T-helper 17 cell (primary cell): ENCODE results near the gene CHRM3. TPM values are rescaled to one million over a fixed set of nuclear protein-coding genes. Genes with fewer than 3 reads are reported as not detected.
A peak's percentile ranks its signal among the peaks of the same experiment; 100 is the strongest.

Source experiments
- ATAC-seq: fragments of 150-1000 bp; cut with Tn5 transposase; 2 replicates; pipeline ENCODE4 v1.10.0; 2021; ENCODE audit warnings: mild to moderate bottlenecking, moderate library complexity
- DNase-seq, 3 donors: peaks; one replicate each; pipeline versions ENCODE4 v3.0.0 to v3.0.0-alpha.2; 2020 to 2021
- H3K9me3 ChIP-seq: one replicate; pipeline ENCODE4 v1.7.0; 2013; ENCODE audit warnings: low read length, mild to moderate bottlenecking; ENCODE audit not compliant: control insufficient read depth, poor library complexity, severe bottlenecking
- H3K27ac Mint-ChIP-seq: one replicate; pipeline ENCODE4 v1.8.0; 2022; ENCODE audit warnings: mild to moderate bottlenecking, moderate library complexity, mixed read lengths
- H3K27me3 Mint-ChIP-seq: one replicate; pipeline ENCODE4 v1.8.0; 2022; ENCODE audit warnings: mixed read lengths
- H3K36me3 Mint-ChIP-seq: one replicate; pipeline ENCODE4 v1.8.0; 2022; ENCODE audit warnings: low read depth, mixed read lengths
- H3K4me1 Mint-ChIP-seq: one replicate; pipeline ENCODE4 v1.8.0; 2022; ENCODE audit warnings: mild to moderate bottlenecking, mixed read lengths
- H3K4me3 Mint-ChIP-seq: one replicate; pipeline ENCODE4 v1.8.0; 2022; ENCODE audit warnings: mild to moderate bottlenecking, moderate library complexity, mixed read lengths
- total RNA-seq, 4 donors: library from RNA in 2 of 4; stranded (reverse) in 2 of 4; gene quantifications; one replicate each; pipeline ENCODE4 v1.2.3 and lab custom pipeline; 2022 to 2026

Gene CHRM3
- total RNA-seq, result under 1 TPM in 1 of 2 donors, not detected in 1; 0.02 TPM
- 0.30 to 0.46 reads per million in 2 donors for total RNA-seq (lab: John Stamatoyannopoulos, UW)

- ATAC-seq (peak; percentile 14), DNase-seq (no peak)
- no peak within 1 kb of the TSS for H3K27ac Mint-ChIP-seq
- no peaks in the 10 kb centered on the region for H3K9me3 ChIP-seq
- peaks cover 16% of the 10 kb centered on the region for H3K36me3 Mint-ChIP-seq
- H3K4me1 Mint-ChIP-seq, result peaks cover 21% of the 10 kb centered on the region
- peak within 1 kb of the TSS; percentile 95 for H3K4me3 Mint-ChIP-seq
- peaks cover 91% of the 10 kb centered on the region for H3K27me3 Mint-ChIP-seq
Observed at GRCh38 chr1:239386453-239387303, at the start of gene CHRM3. Gene CHRM3 (plus strand): TSS chr1:239386568. CDS start chr1:239907452, 520,884 bp downstream.

GRCh38 chr1:239337799-239338430, 48.5 kb upstream of the CHRM3 start:
- Mint-ChIP-seq H3K4me1 (no peaks in the 10 kb centered on the region), H3K27ac (no peak overlapping the region), H3K27me3 (no peaks in the 10 kb centered on the region), H3K4me3 (no peak overlapping the region), H3K36me3 (no peaks in the 10 kb centered on the region)
- ATAC-seq, result no peak
- no peak for DNase-seq
- H3K9me3 ChIP-seq, result no peaks in the 10 kb centered on the region

DNA sequence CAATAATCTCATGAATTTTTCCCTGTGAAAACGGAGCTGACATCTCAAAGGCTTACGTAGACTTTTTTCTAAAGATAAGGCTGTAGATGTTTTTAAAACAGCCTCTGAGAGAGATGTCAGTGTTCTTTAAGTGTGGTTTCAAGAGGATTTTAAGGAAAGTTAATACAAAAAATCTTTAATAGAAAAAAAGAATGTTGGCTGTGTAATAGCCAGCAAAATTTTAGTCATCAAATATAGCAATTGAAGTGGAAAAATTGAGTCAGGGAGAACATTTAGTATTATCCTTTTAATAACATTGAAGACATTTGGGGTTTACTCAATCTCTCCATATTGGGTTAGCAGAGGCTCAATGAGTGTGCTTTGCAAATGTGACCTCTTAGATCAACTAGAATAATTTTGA, 38.6 kb upstream of the CHRM3 start:
- Mint-ChIP-seq H3K4me1 (no peaks in the 10 kb centered on the region), H3K4me3 (no peak overlapping the region), H3K27me3 (peaks cover 9% of the 10 kb centered on the region), H3K36me3 (no peaks in the 10 kb centered on the region), H3K27ac (no peak overlapping the region)
- DNase-seq, result no peak
- no peak for ATAC-seq
- no peaks in the 10 kb centered on the region for H3K9me3 ChIP-seq

GRCh38 chr1:239348635-239349353, 37.6 kb upstream of the CHRM3 start:
- no peak overlapping the region for H3K27ac Mint-ChIP-seq
- H3K4me3 Mint-ChIP-seq, result no peak overlapping the region
- DNase-seq (no peak), ATAC-seq (no peak)
- peaks cover 2% of the 10 kb centered on the region for H3K27me3 Mint-ChIP-seq
- no peaks in the 10 kb centered on the region for H3K9me3 ChIP-seq
- H3K4me1 Mint-ChIP-seq, result no peaks in the 10 kb centered on the region
- H3K36me3 Mint-ChIP-seq, result no peaks in the 10 kb centered on the region

DNA sequence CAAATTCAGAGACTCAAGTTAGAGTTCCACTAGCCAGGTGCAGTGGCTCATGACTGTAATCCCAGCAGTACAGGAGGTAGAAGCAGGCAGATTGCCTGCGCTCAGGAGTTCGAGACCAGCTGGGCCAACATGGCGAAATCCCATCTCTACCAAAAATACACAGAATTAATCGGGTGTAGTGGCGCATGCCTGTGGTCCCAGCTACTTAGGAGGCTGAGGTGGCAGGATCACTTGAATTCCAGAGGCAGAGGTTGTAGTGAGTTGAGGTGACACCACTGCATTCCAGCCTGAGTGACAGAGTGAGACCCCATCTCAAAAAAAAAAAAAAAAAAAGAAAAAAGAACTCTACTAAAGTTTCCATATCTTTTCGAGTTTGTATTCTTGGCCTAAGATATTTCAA, 36.7 kb upstream of the CHRM3 start:
- Mint-ChIP-seq H3K4me3 (no peak overlapping the region), H3K27me3 (no peaks in the 10 kb centered on the region), H3K4me1 (no peaks in the 10 kb centered on the region), H3K36me3 (no peaks in the 10 kb centered on the region), H3K27ac (no peak overlapping the region)
- no peak for DNase-seq
- ATAC-seq, result no peak
- H3K9me3 ChIP-seq, result no peaks in the 10 kb centered on the region

DNA sequence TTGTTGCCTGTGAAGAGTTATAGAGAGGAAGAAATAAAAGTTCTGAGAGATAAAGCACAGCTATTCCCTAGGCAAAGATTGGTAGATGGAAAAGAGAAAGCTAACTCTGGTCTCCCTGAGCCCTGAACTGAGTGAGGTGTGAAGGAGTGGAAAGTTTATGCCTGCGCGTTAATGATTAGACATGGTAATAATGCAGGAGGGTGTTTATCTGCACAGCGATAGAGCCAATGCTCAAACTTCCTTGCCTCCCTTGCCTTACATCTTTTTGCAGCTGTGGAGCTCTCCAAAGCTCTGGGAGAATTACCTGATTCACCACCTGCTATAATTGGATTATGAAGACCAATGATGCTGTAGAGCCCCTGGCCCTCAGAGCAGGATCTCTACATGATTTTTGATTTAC, 32.8 kb upstream of the CHRM3 start:
- DNase-seq, result no peak
- no peak for ATAC-seq
- Mint-ChIP-seq H3K4me3 (no peak overlapping the region), H3K27ac (no peak overlapping the region), H3K27me3 (peaks cover 12% of the 10 kb centered on the region), H3K36me3 (no peaks in the 10 kb centered on the region), H3K4me1 (no peaks in the 10 kb centered on the region)
- H3K9me3 ChIP-seq, result no peaks in the 10 kb centered on the region

DNA sequence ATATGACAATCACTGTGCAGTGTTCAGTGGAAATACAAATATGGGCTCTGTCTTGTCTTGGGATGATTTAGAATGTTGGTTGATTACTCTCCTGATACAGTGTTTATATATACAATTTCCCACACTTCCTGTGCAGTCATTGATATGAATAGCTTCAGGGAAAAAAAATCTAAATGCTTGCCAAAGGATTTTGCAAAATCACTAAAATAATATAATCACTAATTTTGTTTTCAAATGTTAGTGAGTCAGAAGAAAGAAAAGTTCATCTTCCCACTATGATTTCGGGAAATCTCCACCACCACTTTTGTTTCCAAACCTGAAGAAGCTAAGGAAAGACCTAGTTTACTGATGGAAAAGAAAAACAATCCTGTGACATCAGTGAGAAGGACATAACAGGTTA, 32.1 kb upstream of the CHRM3 start:
- Mint-ChIP-seq H3K27me3 (peaks cover 12% of the 10 kb centered on the region), H3K27ac (no peak overlapping the region), H3K4me3 (no peak overlapping the region), H3K4me1 (no peaks in the 10 kb centered on the region), H3K36me3 (no peaks in the 10 kb centered on the region)
- H3K9me3 ChIP-seq, result no peaks in the 10 kb centered on the region
- DNase-seq (no peak), ATAC-seq (no peak)

GRCh38 chr1:239357867-239358266, 28.5 kb upstream of the CHRM3 start:
- Mint-ChIP-seq H3K27me3 (peaks cover 19% of the 10 kb centered on the region), H3K36me3 (no peaks in the 10 kb centered on the region)
- no peak for ATAC-seq

DNA sequence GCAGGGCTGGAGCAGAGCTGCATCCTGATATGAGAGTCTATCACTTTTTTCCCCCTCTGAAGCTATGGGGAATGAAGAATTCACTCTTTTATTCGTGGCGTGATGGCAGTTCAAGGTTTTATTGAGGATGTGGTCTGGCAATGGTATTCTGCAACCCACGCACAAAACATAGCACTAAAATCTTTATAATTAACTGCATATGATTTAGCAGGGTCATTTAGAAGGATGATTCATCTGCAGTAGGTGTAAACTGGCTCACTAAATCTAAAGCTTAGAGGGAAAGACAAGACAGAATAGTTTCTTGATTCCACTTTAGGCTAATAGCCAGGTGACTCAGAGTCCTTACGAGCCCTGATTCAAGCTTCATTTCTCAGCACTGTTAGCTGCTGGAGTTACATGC, 25.0 kb upstream of the CHRM3 start:
- DNase-seq, result no peak
- no peaks in the 10 kb centered on the region for H3K9me3 ChIP-seq
- Mint-ChIP-seq H3K27me3 (peaks cover 13% of the 10 kb centered on the region), H3K36me3 (no peaks in the 10 kb centered on the region), H3K27ac (no peak overlapping the region), H3K4me1 (no peaks in the 10 kb centered on the region), H3K4me3 (no peak overlapping the region)
- no peak for ATAC-seq

More at GRCh38 chr1:239357867-239358266, 28.5 kb upstream of the CHRM3 start:
- H3K9me3 ChIP-seq, result no peaks in the 10 kb centered on the region
- H3K4me3 Mint-ChIP-seq, result no peak overlapping the region
- H3K4me1 Mint-ChIP-seq, result no peaks in the 10 kb centered on the region
- H3K27ac Mint-ChIP-seq, result no peak overlapping the region
- DNase-seq, result no peak

GRCh38 chr1:239363930-239364329, 22.4 kb upstream of the CHRM3 start:
- Mint-ChIP-seq H3K27me3 (peaks cover 7% of the 10 kb centered on the region), H3K27ac (no peak overlapping the region), H3K4me1 (no peaks in the 10 kb centered on the region), H3K4me3 (no peak overlapping the region), H3K36me3 (no peaks in the 10 kb centered on the region)
- ATAC-seq (no peak), DNase-seq (no peak)
- no peaks in the 10 kb centered on the region for H3K9me3 ChIP-seq

- DNase-seq, result no peak
- no peak for ATAC-seq
- no peaks in the 10 kb centered on the region for H3K4me1 Mint-ChIP-seq
- H3K9me3 ChIP-seq, result no peaks in the 10 kb centered on the region
- H3K36me3 Mint-ChIP-seq, result no peaks in the 10 kb centered on the region
- H3K27me3 Mint-ChIP-seq, result peaks cover 22% of the 10 kb centered on the region
- no peak overlapping the region for H3K4me3 Mint-ChIP-seq
- H3K27ac Mint-ChIP-seq, result no peak overlapping the region
Observed at GRCh38 chr1:239367196-239367810, 19.1 kb upstream of the CHRM3 start.

DNA sequence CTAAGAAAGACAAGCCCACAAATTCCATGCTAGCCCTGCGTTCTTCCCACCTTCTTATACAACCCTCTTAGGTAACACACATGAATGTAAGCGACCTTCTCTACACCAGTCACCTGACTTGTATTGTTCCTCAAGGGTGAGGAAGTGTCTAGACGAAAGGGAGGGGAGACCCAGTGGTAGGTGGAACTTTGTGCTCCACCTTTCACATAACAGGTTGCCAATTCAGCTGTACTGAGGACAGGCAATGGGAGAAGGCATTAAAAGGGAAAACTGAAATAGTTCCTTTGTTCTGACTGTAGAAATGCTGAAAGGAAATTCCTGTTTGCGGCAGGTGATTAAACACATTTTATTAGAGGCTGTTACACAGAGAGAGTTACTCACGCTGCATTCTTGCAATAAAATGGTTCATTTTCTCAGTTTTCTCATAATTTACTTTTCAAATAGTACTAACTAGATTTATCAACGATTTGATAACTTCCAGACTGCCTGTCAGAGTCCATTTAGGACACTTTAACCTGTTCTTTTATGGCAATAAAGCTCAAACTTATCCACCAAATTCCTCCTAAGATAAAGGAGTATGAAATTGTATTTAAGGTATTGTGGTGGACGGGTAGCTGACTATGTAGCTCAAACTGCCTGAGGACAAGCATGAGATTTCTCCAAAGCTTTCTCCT, 17.8 kb upstream of the CHRM3 start:
- ATAC-seq, result no peak
- no peaks in the 10 kb centered on the region for H3K9me3 ChIP-seq
- no peak overlapping the region for H3K27ac Mint-ChIP-seq
- H3K4me1 Mint-ChIP-seq, result no peaks in the 10 kb centered on the region
- H3K4me3 Mint-ChIP-seq, result no peak overlapping the region
- H3K27me3 Mint-ChIP-seq, result peaks cover 28% of the 10 kb centered on the region
- no peaks in the 10 kb centered on the region for H3K36me3 Mint-ChIP-seq
- DNase-seq, result no peak
